ENCODE measurements around the gene ANKH.

GRCh38 chr5:14698495-14698894 is 173.1 kb downstream of the ANKH start:
- TF ChIP-seq POLR2A (IDR thresholded peaks at IDR 0.05) (no peak), POLR2AphosphoS5 (IDR thresholded peaks at IDR 0.05) (no peak)
